GM20000 (cell line): ENCODE results near the gene MRPL20.
A peak's percentile ranks its signal among the peaks of the same experiment; 100 is the strongest.
"Not testable (repeated sequence)": the region's sequence is repeated elsewhere in the genome, so short reads cannot be mapped to it uniquely, and the experiment has no call there.

Experiments used
- DNase-seq: peaks from one replicate; pipeline ENCODE4 v3.0.0; 2012; ENCODE audit warnings: low spot score
- CTCF ChIP-seq: IDR thresholded peaks from 2 replicates; pipeline ENCODE4 v1.5.1; 2012; ENCODE audit warnings: mild to moderate bottlenecking, control low read depth; ENCODE audit errors: extremely low read depth, missing control alignments

The MRPL20 gene

GRCh38 chr1:1430992-1431844 is 24.1 kb upstream of the MRPL20 start:
- no peak for TF ChIP-seq CTCF
- DNase-seq = no peak

- peak; percentile 22 for DNase-seq
- no peak for TF ChIP-seq CTCF
Observed at GRCh38 chr1:1430114-1430982, 23.3 kb upstream of the MRPL20 start.

- no peak for DNase-seq
- TF ChIP-seq CTCF = no peak
Observed at GRCh38 chr1:1429671-1430073, 22.6 kb upstream of the MRPL20 start.

GRCh38 chr1:1428967-1429366 is 21.9 kb upstream of the MRPL20 start:
- DNase-seq = not testable (repeated sequence)

- TF ChIP-seq CTCF = no peak
- DNase-seq = no peak
Observed at GRCh38 chr1:1428174-1428573, 21.1 kb upstream of the MRPL20 start.

- TF ChIP-seq CTCF = no peak
Observed at GRCh38 chr1:1427820-1428148, 20.7 kb upstream of the MRPL20 start.

GRCh38 chr1:1427106-1427819 is 20.2 kb upstream of the MRPL20 start:
- no peak for TF ChIP-seq CTCF
- peak; percentile 68 for DNase-seq

More at GRCh38 chr1:1427820-1428148, 20.7 kb upstream of the MRPL20 start:
- DNase-seq = no peak
